ENCODE results near the gene S100A8.

S100A8 gene

DNA sequence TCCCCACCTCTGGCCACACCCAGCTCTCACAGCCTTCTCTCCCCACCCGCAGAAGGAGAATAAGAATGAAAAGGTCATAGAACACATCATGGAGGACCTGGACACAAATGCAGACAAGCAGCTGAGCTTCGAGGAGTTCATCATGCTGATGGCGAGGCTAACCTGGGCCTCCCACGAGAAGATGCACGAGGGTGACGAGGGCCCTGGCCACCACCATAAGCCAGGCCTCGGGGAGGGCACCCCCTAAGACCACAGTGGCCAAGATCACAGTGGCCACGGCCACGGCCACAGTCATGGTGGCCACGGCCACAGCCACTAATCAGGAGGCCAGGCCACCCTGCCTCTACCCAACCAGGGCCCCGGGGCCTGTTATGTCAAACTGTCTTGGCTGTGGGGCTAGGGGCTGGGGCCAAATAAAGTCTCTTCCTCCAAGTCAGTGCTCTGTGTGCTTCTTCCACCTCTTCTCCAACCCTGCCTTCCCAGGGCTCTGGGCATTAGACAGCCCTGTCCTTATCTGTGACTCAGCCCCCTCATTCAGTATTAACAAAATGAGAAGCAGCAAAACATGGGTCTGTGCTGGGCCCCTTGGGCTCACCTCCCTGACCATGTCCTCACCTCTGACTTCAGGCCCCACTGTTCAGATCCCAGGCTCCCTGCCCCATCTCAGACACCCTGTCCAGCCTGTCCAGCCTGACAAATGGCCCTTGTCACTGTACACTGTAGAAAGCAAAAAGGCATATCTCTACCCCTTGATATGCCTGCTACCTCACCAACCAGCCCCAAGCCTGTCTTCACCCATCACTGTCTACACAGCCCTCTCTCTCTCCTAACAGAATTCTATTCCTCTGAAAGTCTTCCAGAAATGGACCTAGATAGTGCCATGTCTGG, 30.0 kb downstream of the S100A8 start:
- in situ Hi-C loops (cut with MboI; ENCODE audit: low pct_unique_long_range_greater_than_20kb, low sequenced_read_pairs, unreplicated experiment), result loop anchor here (10.0 kb wide), 1 partner anchor 124 kb away; no protein-coding TSS in a partner anchor
- DNase-seq (ENCODE audit: low spot score), result no peak
- TF ChIP-seq, protein P1, sequence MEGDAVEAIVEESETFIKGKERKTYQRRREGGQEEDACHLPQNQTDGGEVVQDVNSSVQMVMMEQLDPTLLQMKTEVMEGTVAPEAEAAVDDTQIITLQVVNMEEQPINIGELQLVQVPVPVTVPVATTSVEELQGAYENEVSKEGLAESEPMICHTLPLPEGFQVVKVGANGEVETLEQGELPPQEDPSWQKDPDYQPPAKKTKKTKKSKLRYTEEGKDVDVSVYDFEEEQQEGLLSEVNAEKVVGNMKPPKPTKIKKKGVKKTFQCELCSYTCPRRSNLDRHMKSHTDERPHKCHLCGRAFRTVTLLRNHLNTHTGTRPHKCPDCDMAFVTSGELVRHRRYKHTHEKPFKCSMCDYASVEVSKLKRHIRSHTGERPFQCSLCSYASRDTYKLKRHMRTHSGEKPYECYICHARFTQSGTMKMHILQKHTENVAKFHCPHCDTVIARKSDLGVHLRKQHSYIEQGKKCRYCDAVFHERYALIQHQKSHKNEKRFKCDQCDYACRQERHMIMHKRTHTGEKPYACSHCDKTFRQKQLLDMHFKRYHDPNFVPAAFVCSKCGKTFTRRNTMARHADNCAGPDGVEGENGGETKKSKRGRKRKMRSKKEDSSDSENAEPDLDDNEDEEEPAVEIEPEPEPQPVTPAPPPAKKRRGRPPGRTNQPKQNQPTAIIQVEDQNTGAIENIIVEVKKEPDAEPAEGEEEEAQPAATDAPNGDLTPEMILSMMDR (IDR thresholded peaks at IDR 0.05; ENCODE audit: extremely low read depth, insufficient read depth, missing control alignments), result no peak

DNA sequence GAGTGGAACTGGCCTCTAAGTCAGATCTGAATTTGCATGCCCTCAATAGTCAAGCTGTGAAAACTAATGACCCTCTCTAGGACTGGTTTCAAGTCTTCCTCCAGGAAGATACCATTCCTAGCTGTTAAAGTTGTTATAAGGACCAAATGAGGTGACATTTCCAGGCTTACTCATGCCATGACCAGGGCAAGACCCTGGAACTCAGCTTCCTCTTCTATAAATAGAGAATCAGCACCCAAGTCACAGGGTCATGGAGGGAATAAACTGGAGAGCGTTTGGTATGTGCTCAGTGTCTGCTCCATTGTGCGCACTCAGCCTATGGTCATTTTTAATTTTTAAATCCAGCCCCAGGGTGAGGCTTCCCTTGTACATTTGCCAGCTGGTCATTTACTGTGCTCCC, 30.7 kb downstream of the S100A8 start:
- no peak for DNase-seq (ENCODE audit: low spot score)
- TF ChIP-seq, protein P1 (IDR thresholded peaks at IDR 0.05; ENCODE audit: extremely low read depth, insufficient read depth, missing control alignments), result no peak
- in situ Hi-C loops (cut with MboI; ENCODE audit: low pct_unique_long_range_greater_than_20kb, low sequenced_read_pairs, unreplicated experiment), result loop anchor here (10.0 kb wide), 1 partner anchor 125 kb away; no protein-coding TSS in a partner anchor

DNA sequence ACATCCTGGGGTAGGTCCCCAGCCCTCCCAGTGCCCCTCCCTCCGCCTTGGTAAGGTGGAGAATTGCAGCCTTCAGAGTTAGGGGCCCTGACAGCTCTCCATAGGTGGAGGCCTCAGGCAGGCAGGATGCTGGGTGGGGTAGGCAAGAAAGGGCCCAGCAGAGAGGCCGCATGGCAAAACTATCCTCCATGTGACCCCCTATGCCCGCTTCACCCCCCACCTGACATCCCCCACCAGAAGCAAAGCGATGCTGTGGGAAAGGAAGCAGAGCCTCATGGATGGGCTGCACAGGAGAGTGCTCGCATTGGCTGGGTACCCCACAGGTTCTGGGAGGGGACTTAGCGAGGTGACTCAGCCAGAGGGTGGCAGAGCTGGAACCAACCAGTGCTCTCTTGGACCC, 31.6 kb downstream of the S100A8 start:
- TF ChIP-seq, protein P1 (IDR thresholded peaks at IDR 0.05; ENCODE audit: extremely low read depth, insufficient read depth, missing control alignments), result no peak
- in situ Hi-C loops (cut with MboI; ENCODE audit: low pct_unique_long_range_greater_than_20kb, low sequenced_read_pairs, unreplicated experiment), result no loop called here
- no peak for DNase-seq (ENCODE audit: low spot score)

DNA sequence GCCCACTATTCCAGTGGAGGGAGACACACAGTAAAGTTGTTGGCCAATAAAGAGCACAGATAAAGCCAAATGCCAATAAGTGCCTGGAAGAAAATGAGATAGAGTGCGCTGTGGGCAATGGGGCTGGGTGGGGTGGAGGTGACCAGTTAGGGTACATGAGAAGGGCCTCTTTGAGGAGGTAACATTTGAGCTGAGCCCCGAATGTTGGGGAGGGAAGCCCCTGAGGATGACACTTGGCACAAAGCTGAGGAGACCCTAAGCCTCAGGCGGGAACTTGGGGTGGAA, 32.2 kb downstream of the S100A8 start:
- in situ Hi-C loops (cut with MboI; ENCODE audit: low pct_unique_long_range_greater_than_20kb, low sequenced_read_pairs, unreplicated experiment), result no loop called here
- TF ChIP-seq, protein P1 (IDR thresholded peaks at IDR 0.05; ENCODE audit: extremely low read depth, insufficient read depth, missing control alignments), result no peak
- DNase-seq (ENCODE audit: low spot score), result no peak

DNA sequence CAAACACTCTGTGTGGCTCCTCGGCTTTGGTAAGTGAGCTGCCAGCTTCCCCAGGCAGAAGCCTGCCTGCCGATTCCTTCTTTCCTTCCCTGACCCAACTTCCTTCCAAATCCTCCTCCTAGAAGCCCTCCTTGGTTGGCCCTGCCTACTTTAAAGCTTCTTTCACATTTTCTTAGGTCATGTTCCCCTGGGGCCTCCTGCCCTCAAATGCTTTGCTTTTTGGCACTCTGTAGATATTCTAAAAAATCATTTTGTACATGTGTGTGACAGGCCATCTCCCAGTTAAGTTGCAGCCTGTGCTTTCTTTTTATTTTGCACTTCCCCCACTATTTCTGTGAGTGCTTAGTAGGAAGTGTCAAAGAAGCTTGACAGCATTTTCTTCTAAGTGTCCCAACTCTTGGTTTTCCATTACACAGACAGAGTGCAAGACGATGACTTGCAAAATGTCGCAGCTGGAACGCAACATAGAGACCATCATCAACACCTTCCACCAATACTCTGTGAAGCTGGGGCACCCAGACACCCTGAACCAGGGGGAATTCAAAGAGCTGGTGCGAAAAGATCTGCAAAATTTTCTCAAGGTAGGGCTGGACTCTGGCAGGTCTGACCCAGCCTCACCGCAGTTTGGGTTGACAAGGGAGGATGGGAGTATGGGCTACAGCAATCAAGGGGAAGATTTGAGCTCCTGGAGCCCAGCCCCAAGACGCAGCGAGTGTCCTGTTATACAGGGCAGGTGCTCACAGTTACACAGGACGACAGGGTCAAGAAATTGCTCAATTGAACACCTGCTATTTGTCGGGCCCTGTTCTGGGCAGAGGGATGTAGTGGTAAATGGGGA, 32.8 kb downstream of the S100A8 start, which contains the start of gene S100A9:
Gene S100A9, plus strand, starts transcription at position 2 of the 838 bp plus-strand sequence. Its CDS starts 430 bp downstream, at position 432.
- TF ChIP-seq, protein P1 (IDR thresholded peaks at IDR 0.05; ENCODE audit: extremely low read depth, insufficient read depth, missing control alignments), result no peak
- DNase-seq (ENCODE audit: low spot score), result no peak
- in situ Hi-C loops (cut with MboI; ENCODE audit: low pct_unique_long_range_greater_than_20kb, low sequenced_read_pairs, unreplicated experiment), result no loop called here

DNA sequence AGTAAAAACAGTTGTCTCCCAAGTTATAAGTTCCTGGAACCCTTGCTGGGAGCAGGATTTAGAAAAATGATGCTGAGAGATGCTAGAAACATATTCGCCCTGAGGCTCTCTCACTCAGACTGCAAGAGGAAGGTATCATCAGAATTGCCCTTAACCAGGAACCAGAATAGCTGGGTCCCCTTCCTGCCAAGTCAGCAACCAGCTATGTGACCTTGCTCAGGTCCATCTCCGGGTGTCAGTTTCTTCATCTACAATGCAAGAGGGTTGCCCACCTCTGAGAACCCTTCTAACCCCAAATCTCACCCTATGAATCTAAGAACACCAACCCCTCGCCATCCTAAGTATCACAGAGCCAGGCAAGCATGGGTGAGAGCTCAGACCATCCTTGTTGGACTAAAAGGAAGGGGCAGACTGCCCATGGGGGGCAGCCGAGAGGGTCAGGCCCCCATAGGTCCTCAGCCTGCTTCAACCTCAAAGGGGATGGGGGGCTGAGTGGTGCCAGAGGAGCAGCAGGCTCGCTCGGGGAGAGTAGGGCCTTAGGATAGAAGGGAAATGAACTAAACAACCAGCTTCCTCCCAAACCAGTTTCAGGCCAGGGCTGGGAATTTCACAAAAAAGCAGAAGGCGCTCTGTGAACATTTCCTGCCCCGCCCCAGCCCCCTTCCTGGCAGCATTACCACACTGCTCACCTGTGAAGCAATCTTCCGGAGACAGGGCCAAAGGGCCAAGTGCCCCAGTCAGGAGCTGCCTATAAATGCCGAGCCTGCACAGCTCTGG, 33.6 kb downstream of the S100A8 start:
- in situ Hi-C loops (cut with MboI; ENCODE audit: low pct_unique_long_range_greater_than_20kb, low sequenced_read_pairs, unreplicated experiment), result no loop called here
- TF ChIP-seq, protein P1 (IDR thresholded peaks at IDR 0.05; ENCODE audit: extremely low read depth, insufficient read depth, missing control alignments), result no peak
- no peak for DNase-seq (ENCODE audit: low spot score)
